PC-3 (cell line): ENCODE measurements around the gene OR1F1.

Experiments
- EZH2 ChIP-seq: fragments of 300-600 bp; sonication (generic); IDR thresholded peaks from one replicate; pipeline ENCODE4 v1.6.1; 2017; ENCODE audit warnings: antibody characterized with exemption, mild to moderate bottlenecking, low read length; ENCODE audit not compliant: unreplicated experiment
- EZH2phosphoT487 ChIP-seq: fragments of 300-600 bp; sonication (generic); IDR thresholded peaks from 2 replicates; pipeline ENCODE4 v1.6.1; 2018; ENCODE audit warnings: mild to moderate bottlenecking, antibody characterized with exemption, low read length, borderline replicate concordance
- TF ChIP-seq, protein P1 (sequence below): fragments of 300-600 bp; sonication (generic); conservative IDR thresholded peaks from 2 replicates; pipeline ENCODE4 v1.5.1; 2017; ENCODE audit warnings: antibody characterized with exemption, low read depth, mild to moderate bottlenecking, low read length

DNA sequence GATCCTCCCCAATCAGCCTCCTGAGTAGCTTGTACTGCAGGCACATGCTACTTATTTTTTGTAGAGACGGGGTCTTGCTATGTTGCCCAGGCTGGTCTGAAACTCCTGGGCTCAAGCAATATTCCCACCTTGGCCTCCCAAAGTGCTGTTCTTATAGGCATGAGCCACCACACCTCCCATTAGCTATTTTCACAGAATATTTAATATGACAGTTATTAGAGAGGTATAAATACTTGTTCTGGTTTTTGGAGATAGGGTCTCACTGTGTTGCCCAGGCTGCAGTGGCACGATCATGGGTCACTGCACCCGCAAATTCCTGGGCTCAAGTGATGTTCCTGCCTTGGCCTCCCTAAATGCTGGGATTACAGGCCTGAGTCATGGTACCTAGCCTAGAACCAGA is 32.0 kb upstream of the OR1F1 start:
- TF ChIP-seq, protein P1, sequence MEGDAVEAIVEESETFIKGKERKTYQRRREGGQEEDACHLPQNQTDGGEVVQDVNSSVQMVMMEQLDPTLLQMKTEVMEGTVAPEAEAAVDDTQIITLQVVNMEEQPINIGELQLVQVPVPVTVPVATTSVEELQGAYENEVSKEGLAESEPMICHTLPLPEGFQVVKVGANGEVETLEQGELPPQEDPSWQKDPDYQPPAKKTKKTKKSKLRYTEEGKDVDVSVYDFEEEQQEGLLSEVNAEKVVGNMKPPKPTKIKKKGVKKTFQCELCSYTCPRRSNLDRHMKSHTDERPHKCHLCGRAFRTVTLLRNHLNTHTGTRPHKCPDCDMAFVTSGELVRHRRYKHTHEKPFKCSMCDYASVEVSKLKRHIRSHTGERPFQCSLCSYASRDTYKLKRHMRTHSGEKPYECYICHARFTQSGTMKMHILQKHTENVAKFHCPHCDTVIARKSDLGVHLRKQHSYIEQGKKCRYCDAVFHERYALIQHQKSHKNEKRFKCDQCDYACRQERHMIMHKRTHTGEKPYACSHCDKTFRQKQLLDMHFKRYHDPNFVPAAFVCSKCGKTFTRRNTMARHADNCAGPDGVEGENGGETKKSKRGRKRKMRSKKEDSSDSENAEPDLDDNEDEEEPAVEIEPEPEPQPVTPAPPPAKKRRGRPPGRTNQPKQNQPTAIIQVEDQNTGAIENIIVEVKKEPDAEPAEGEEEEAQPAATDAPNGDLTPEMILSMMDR, result no peak
- TF ChIP-seq EZH2, result no peak
- no peak for TF ChIP-seq EZH2phosphoT487
